HG02981 (cell line): Measurements from ENCODE around the gene FOXN3.

Source experiments
- ATAC-seq: cut with Tn5 transposase; IDR thresholded peaks from one replicate; pipeline ENCODE4 v1.9.1; 2021; ENCODE audit warnings: mild to moderate bottlenecking, moderate library complexity; ENCODE audit not compliant: unreplicated experiment

FOXN3 gene

GRCh38 chr14:89339579-89339978 is 77.5 kb downstream of the FOXN3 start:
- no peak for ATAC-seq

- ATAC-seq: no peak
Observed at GRCh38 chr14:89339158-89339557, 77.9 kb downstream of the FOXN3 start.

GRCh38 chr14:89336338-89336737 is 80.7 kb downstream of the FOXN3 start:
- ATAC-seq: no peak

GRCh38 chr14:89332031-89332430 is 85.0 kb downstream of the FOXN3 start:
- ATAC-seq: no peak

- ATAC-seq: peak; percentile 76
Observed at GRCh38 chr14:89331398-89331797, 85.6 kb downstream of the FOXN3 start.

- no peak for ATAC-seq
Observed at GRCh38 chr14:89330236-89331002, 86.6 kb downstream of the FOXN3 start.

GRCh38 chr14:89327771-89328212 is 89.2 kb downstream of the FOXN3 start:
- no peak for ATAC-seq

- ATAC-seq: no peak
Observed at GRCh38 chr14:89325959-89326358, 91.1 kb downstream of the FOXN3 start.

- peak; percentile 56 for ATAC-seq
Observed at GRCh38 chr14:89325299-89325883, 91.6 kb downstream of the FOXN3 start.

GRCh38 chr14:89324501-89325298 is 92.3 kb downstream of the FOXN3 start:
- ATAC-seq: peak; percentile 65

- no peak for ATAC-seq
Observed at GRCh38 chr14:89320381-89321000, 96.5 kb downstream of the FOXN3 start.

- ATAC-seq: no peak
Observed at GRCh38 chr14:89319687-89320086, 97.3 kb downstream of the FOXN3 start.

- peak; percentile 85 for ATAC-seq
Observed at GRCh38 chr14:89317051-89317691, 99.9 kb downstream of the FOXN3 start.

- no peak for ATAC-seq
Observed at GRCh38 chr14:89315493-89316470, 101.3 kb downstream of the FOXN3 start.

GRCh38 chr14:89314274-89314673 is 102.8 kb downstream of the FOXN3 start:
- ATAC-seq: no peak

GRCh38 chr14:89312932-89313331 is 104.1 kb downstream of the FOXN3 start:
- no peak for ATAC-seq

GRCh38 chr14:89310211-89310610 is 106.8 kb downstream of the FOXN3 start:
- no peak for ATAC-seq

- ATAC-seq: no peak
Observed at GRCh38 chr14:89309670-89310177, 107.3 kb downstream of the FOXN3 start.

GRCh38 chr14:89308232-89308959 is 108.6 kb downstream of the FOXN3 start:
- no peak for ATAC-seq
